Neural progenitor cell (in vitro differentiated cells): ENCODE measurements around the gene SPATA6L.

Experiments
- EZH2 ChIP-seq: fragments of 200-600 bp; sonication (generic); IDR thresholded peaks from 2 replicates; pipeline ENCODE4 v1.6.1; 2017; ENCODE audit warnings: antibody characterized with exemption, mild to moderate bottlenecking, moderate library complexity
- TF ChIP-seq, protein P1 (sequence below): fragments of 200-600 bp; sonication (generic); IDR thresholded peaks from 2 replicates; pipeline ENCODE4 v1.5.1; 2017; ENCODE audit warnings: antibody characterized with exemption, mild to moderate bottlenecking

DNA sequence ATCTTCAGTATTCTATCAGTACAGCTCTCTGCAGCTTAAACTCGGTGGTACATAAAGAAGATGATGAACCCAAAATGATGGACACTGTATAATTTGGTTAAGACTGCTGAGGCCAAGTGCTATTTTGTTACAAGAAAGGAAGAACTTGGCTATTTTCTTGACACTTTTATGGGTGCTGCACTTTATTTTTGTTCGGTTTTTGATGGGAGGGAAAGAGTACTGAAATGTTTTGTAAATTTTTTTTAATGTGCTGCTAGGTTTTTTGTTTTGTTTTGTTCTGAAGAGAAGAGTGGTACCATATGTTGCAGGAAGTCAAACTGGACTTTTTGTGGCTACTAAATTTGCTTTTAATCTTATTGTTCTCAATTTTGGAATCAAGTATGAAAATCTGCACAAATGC, 39.7 kb upstream of the SPATA6L start:
- TF ChIP-seq, protein P1, sequence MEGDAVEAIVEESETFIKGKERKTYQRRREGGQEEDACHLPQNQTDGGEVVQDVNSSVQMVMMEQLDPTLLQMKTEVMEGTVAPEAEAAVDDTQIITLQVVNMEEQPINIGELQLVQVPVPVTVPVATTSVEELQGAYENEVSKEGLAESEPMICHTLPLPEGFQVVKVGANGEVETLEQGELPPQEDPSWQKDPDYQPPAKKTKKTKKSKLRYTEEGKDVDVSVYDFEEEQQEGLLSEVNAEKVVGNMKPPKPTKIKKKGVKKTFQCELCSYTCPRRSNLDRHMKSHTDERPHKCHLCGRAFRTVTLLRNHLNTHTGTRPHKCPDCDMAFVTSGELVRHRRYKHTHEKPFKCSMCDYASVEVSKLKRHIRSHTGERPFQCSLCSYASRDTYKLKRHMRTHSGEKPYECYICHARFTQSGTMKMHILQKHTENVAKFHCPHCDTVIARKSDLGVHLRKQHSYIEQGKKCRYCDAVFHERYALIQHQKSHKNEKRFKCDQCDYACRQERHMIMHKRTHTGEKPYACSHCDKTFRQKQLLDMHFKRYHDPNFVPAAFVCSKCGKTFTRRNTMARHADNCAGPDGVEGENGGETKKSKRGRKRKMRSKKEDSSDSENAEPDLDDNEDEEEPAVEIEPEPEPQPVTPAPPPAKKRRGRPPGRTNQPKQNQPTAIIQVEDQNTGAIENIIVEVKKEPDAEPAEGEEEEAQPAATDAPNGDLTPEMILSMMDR = no peak
- TF ChIP-seq EZH2 = no peak
